ENCODE measurements around the gene EFNA2. TPM values are rescaled to one million over a fixed set of nuclear protein-coding genes. Genes with fewer than 3 reads are reported as not detected.

Gene EFNA2
- total and polyA plus RNA-seq, 2 of the 8 experiments (the other 6 are each of a cell fraction or from before 2014, with no cell fraction given) = 4.0 to 7.0 TPM

DNA sequence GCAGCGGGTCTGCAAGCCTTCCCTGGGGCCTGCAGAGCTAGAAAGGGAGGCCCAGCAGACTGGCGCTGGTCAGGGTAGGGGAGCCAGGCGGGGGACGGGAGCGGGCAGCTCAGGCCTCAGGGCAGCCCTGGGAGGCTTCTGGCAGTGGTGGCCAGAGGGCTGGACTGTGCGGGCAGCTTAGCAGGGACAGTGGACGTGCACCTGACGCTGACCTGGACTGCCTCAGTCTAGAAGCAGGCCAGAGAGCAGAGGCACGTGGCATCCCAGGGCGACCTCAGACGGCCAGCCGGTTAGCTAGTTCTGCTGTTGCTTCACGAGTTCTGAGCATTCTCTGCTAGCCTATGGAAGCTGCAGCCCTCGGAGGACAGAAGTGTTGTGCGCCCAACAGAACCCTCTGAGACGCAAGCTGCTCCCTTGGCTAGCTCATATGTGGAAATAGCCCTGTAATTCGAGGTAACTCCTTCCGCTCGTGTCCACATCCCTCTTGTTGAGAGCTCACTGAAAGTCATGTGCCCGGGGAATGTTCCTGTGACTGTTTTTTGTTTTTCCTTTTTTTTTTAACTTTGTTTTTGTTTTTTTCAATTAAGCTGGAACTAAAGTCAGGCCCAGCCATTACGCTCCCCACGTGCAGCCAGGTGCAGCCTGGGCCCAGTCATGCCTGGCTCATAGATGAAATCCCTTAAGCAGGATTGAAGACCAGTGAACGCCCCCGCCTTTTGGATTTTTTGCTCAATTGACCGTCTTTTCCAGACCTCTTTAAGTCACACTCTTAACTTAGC is 12.2 kb upstream of the EFNA2 start (continued):
- TF ChIP-seq, protein P1, sequence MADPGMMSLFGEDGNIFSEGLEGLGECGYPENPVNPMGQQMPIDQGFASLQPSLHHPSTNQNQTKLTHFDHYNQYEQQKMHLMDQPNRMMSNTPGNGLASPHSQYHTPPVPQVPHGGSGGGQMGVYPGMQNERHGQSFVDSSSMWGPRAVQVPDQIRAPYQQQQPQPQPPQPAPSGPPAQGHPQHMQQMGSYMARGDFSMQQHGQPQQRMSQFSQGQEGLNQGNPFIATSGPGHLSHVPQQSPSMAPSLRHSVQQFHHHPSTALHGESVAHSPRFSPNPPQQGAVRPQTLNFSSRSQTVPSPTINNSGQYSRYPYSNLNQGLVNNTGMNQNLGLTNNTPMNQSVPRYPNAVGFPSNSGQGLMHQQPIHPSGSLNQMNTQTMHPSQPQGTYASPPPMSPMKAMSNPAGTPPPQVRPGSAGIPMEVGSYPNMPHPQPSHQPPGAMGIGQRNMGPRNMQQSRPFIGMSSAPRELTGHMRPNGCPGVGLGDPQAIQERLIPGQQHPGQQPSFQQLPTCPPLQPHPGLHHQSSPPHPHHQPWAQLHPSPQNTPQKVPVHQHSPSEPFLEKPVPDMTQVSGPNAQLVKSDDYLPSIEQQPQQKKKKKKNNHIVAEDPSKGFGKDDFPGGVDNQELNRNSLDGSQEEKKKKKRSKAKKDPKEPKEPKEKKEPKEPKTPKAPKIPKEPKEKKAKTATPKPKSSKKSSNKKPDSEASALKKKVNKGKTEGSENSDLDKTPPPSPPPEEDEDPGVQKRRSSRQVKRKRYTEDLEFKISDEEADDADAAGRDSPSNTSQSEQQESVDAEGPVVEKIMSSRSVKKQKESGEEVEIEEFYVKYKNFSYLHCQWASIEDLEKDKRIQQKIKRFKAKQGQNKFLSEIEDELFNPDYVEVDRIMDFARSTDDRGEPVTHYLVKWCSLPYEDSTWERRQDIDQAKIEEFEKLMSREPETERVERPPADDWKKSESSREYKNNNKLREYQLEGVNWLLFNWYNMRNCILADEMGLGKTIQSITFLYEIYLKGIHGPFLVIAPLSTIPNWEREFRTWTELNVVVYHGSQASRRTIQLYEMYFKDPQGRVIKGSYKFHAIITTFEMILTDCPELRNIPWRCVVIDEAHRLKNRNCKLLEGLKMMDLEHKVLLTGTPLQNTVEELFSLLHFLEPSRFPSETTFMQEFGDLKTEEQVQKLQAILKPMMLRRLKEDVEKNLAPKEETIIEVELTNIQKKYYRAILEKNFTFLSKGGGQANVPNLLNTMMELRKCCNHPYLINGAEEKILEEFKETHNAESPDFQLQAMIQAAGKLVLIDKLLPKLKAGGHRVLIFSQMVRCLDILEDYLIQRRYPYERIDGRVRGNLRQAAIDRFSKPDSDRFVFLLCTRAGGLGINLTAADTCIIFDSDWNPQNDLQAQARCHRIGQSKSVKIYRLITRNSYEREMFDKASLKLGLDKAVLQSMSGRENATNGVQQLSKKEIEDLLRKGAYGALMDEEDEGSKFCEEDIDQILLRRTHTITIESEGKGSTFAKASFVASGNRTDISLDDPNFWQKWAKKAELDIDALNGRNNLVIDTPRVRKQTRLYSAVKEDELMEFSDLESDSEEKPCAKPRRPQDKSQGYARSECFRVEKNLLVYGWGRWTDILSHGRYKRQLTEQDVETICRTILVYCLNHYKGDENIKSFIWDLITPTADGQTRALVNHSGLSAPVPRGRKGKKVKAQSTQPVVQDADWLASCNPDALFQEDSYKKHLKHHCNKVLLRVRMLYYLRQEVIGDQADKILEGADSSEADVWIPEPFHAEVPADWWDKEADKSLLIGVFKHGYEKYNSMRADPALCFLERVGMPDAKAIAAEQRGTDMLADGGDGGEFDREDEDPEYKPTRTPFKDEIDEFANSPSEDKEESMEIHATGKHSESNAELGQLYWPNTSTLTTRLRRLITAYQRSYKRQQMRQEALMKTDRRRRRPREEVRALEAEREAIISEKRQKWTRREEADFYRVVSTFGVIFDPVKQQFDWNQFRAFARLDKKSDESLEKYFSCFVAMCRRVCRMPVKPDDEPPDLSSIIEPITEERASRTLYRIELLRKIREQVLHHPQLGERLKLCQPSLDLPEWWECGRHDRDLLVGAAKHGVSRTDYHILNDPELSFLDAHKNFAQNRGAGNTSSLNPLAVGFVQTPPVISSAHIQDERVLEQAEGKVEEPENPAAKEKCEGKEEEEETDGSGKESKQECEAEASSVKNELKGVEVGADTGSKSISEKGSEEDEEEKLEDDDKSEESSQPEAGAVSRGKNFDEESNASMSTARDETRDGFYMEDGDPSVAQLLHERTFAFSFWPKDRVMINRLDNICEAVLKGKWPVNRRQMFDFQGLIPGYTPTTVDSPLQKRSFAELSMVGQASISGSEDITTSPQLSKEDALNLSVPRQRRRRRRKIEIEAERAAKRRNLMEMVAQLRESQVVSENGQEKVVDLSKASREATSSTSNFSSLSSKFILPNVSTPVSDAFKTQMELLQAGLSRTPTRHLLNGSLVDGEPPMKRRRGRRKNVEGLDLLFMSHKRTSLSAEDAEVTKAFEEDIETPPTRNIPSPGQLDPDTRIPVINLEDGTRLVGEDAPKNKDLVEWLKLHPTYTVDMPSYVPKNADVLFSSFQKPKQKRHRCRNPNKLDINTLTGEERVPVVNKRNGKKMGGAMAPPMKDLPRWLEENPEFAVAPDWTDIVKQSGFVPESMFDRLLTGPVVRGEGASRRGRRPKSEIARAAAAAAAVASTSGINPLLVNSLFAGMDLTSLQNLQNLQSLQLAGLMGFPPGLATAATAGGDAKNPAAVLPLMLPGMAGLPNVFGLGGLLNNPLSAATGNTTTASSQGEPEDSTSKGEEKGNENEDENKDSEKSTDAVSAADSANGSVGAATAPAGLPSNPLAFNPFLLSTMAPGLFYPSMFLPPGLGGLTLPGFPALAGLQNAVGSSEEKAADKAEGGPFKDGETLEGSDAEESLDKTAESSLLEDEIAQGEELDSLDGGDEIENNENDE (IDR thresholded peaks at IDR 0.05; ENCODE audit: insufficient replicate concordance, low read length) = no peak
- TF ChIP-seq POLR2A (IDR thresholded peaks at IDR 0.05; ENCODE audit: control extremely low read depth in 1 of 2, low read depth in 2 of 2, low read length in 2 of 2) (peak; percentile 75 to 84), POLR2AphosphoS5 (IDR thresholded peaks at IDR 0.05; ENCODE audit: low read depth, low read length) (peak; percentile 94), RXRA (IDR thresholded peaks at IDR 0.05; ENCODE audit: insufficient read depth, low read depth, low read length) (no peak), SIRT6 (IDR thresholded peaks at IDR 0.05; ENCODE audit: low read length) (no peak), SIX5 (IDR thresholded peaks at IDR 0.05; ENCODE audit: low read depth, low read length) (no peak), RAD21 (IDR thresholded peaks at IDR 0.05 in 1 of 2, conservative IDR thresholded peaks at IDR 0.05 in 1 of 2; ENCODE audit: low read depth in 2 of 2, low read length in 2 of 2) (no peak)
- TF ChIP-seq, protein P2, sequence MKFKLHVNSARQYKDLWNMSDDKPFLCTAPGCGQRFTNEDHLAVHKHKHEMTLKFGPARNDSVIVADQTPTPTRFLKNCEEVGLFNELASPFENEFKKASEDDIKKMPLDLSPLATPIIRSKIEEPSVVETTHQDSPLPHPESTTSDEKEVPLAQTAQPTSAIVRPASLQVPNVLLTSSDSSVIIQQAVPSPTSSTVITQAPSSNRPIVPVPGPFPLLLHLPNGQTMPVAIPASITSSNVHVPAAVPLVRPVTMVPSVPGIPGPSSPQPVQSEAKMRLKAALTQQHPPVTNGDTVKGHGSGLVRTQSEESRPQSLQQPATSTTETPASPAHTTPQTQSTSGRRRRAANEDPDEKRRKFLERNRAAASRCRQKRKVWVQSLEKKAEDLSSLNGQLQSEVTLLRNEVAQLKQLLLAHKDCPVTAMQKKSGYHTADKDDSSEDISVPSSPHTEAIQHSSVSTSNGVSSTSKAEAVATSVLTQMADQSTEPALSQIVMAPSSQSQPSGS (IDR thresholded peaks at IDR 0.05; ENCODE audit: low read length) = no peak; the same call in 1 of the 2 replicates
